Esophagus (tissue), 2 donors: ENCODE results near the gene ZNF473. TPM values are rescaled to one million over a fixed set of nuclear protein-coding genes. Genes with fewer than 3 reads are reported as not detected.
"Not testable (repeated sequence)": the region's sequence is repeated elsewhere in the genome, so short reads cannot be mapped to it uniquely, and the experiment has no call there.

Source experiments
- H3K27ac ChIP-seq, 2 donors: one replicate each; pipeline ENCODE4 v1.5.1; 2013; ENCODE audit warnings: low read depth in 2 of 2, mild to moderate bottlenecking in 2 of 2, inconsistent platforms in 1 of 2, low read length in 1 of 2, moderate library complexity in 1 of 2
- H3K27me3 ChIP-seq, 2 donors: one replicate each; pipeline ENCODE4 v1.6.1; 2013; ENCODE audit warnings: low read length in 2 of 2, control low read depth in 1 of 2, mild to moderate bottlenecking in 1 of 2; ENCODE audit not compliant: insufficient read depth in 2 of 2, control insufficient read depth in 1 of 2
- H3K36me3 ChIP-seq, 2 donors: one replicate each; pipeline ENCODE4 v1.6.1; 2013; ENCODE audit warnings: low read length in 1 of 2; ENCODE audit not compliant: control insufficient read depth in 2 of 2, insufficient read depth in 2 of 2
- H3K4me1 ChIP-seq, 2 donors: one replicate each; pipeline ENCODE4 v1.6.1; 2013; ENCODE audit warnings: low read length in 1 of 2; ENCODE audit not compliant: control insufficient read depth in 2 of 2, insufficient read depth in 2 of 2
- H3K4me3 ChIP-seq, 2 donors: one replicate each; pipeline ENCODE4 v1.5.1; 2013; ENCODE audit warnings: low read length in 2 of 2, mild to moderate bottlenecking in 2 of 2, low read depth in 1 of 2, moderate library complexity in 1 of 2
- H3K9me3 ChIP-seq, 2 donors: one replicate each; pipeline ENCODE4 v1.6.1; 2013; ENCODE audit warnings: mild to moderate bottlenecking in 2 of 2, low read depth in 1 of 2, low read length in 1 of 2, moderate library complexity in 1 of 2; ENCODE audit not compliant: control insufficient read depth in 2 of 2, insufficient read depth in 1 of 2
- WGBS, 2 donors: extraction: QIAGEN DNeasy Blood & Tissue Kit; methylation state at CpG; one replicate each; pipeline ENCODE4 v1.1.7; 2013; 5-methylcytosine and 5-hydroxymethylcytosine counted together
- polyA plus RNA-seq, 2 donors: library from polyadenylated mRNA; stranded (reverse); fragments of 200-250 nt; gene quantifications; one replicate each; pipeline ENCODE4 v1.2.3, GENCODE V29; 2013
- donor health status: healthy with polysubstance abuse.
- donor health status: Bipolar disorder and iron deficiency.

The ZNF473 gene
- polyA plus RNA-seq, 2 donors = 1.8 to 1.9 TPM

GRCh38 chr19:50079014-50079413 is 53.2 kb downstream of the ZNF473 start:
- WGBS, 2 donors = 88 to 90% methylated on average over 4 of the region's 5 CpGs
- not testable (repeated sequence) for H3K4me3 ChIP-seq, H3K27ac ChIP-seq, H3K9me3 ChIP-seq, H3K4me1 ChIP-seq, H3K27me3 ChIP-seq, H3K36me3 ChIP-seq

GRCh38 chr19:50084440-50084839 is 58.6 kb downstream of the ZNF473 start:
- not testable (repeated sequence) for H3K27me3 ChIP-seq, H3K4me3 ChIP-seq, H3K27ac ChIP-seq, H3K9me3 ChIP-seq, H3K4me1 ChIP-seq, H3K36me3 ChIP-seq
- 77 to 85% methylated on average over 2 of the region's 2 CpGs for WGBS, 2 donors

- not testable (repeated sequence) for H3K27me3 ChIP-seq, H3K9me3 ChIP-seq, H3K4me3 ChIP-seq, H3K27ac ChIP-seq, H3K36me3 ChIP-seq, H3K4me1 ChIP-seq
- 88 to 94% methylated on average over 4 of the region's 4 CpGs for WGBS, 2 donors
Observed at GRCh38 chr19:50087153-50087552, 61.3 kb downstream of the ZNF473 start.

GRCh38 chr19:50090706-50091105 is 64.9 kb downstream of the ZNF473 start:
- H3K4me3 ChIP-seq, H3K4me1 ChIP-seq, H3K9me3 ChIP-seq, H3K27ac ChIP-seq, H3K27me3 ChIP-seq, H3K36me3 ChIP-seq: not testable (repeated sequence)
- 46 to 50% methylated on average over 10 of the region's 10 CpGs for WGBS, 2 donors

- not testable (repeated sequence) for H3K9me3 ChIP-seq, H3K36me3 ChIP-seq, H3K4me3 ChIP-seq, H3K27me3 ChIP-seq, H3K4me1 ChIP-seq, H3K27ac ChIP-seq
- WGBS, 2 donors = 78 to 87% methylated on average over 3 of the region's 9 CpGs
Observed at GRCh38 chr19:50091786-50092185, 66.0 kb downstream of the ZNF473 start.

DNA sequence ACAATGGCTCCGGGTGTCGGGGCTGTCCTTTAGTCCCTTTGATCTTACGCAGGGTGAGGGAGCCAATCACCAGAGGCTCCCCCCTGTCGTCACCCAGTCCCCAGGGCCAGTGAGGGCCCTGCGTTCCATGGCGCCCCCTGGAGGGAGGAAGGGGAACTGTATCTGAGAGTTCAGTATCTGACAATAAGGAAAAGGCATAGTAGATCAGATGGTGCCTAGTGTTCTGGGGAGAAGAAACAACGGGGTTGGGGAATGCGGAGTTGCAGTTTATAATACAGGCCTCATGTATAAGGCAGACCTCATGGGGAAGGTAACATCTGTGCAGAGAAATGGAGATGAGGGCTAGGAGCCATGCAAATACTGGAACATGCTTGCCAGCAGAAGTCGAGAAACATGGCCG is 66.8 kb downstream of the ZNF473 start:
- not testable (repeated sequence) for H3K36me3 ChIP-seq, H3K4me1 ChIP-seq, H3K9me3 ChIP-seq, H3K27me3 ChIP-seq, H3K4me3 ChIP-seq, H3K27ac ChIP-seq
- no CpG with 5 or more reads among the region's 10 CpGs for WGBS, 2 donors

- not testable (repeated sequence) for H3K4me3 ChIP-seq, H3K9me3 ChIP-seq, H3K27me3 ChIP-seq, H3K36me3 ChIP-seq, H3K4me1 ChIP-seq, H3K27ac ChIP-seq
- no CpG with 5 or more reads among the region's 13 CpGs for WGBS, 2 donors
Observed at GRCh38 chr19:50097884-50098283, 72.1 kb downstream of the ZNF473 start.

DNA sequence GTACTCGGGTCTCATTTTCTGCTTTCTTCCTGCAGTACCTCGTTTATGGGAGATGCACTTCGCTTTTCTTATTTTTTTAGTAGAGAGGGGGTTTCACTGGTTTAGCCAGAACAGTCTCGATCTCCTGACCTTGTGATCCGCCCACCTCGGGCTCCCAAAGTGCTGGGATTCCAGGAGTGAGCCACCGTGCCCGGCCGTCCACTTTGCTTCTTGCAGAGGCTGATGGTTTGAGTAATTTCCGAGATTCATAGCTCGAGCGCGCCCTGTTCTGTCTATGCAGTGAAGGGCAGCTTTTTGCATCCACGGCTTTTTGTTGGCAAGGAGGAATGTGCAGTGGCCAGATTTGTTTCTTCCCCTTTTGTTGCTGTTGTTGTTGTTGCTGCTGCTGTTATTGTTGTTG is 73.1 kb downstream of the ZNF473 start:
- not testable (repeated sequence) for H3K27ac ChIP-seq, H3K9me3 ChIP-seq, H3K36me3 ChIP-seq, H3K4me1 ChIP-seq, H3K4me3 ChIP-seq, H3K27me3 ChIP-seq
- 76 to 79% methylated on average over 11 of the region's 14 CpGs for WGBS, 2 donors

DNA sequence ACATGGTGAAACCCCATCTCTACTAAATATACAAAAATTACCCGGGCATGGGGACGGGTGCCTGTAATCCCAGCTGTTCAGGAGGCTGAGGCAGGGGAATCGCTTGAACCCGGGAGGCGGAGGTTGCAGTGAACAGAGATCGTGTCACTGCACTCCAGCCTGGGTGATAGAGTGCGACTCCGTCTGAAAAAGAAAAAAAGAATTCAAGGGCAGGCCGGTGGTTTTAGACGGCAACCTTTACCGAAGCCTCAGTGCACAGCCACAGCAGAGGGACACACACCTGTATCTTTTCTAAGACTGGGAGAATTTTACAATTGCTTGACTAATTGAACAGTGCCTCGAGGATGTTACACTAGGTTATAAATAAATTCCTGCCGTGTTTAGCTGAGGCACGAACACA is 73.9 kb downstream of the ZNF473 start:
- not testable (repeated sequence) for H3K9me3 ChIP-seq, H3K4me1 ChIP-seq, H3K27ac ChIP-seq, H3K27me3 ChIP-seq, H3K4me3 ChIP-seq, H3K36me3 ChIP-seq
- WGBS, 2 donors = 83 to 87% methylated on average over 7 to 8 of the region's 14 CpGs

DNA sequence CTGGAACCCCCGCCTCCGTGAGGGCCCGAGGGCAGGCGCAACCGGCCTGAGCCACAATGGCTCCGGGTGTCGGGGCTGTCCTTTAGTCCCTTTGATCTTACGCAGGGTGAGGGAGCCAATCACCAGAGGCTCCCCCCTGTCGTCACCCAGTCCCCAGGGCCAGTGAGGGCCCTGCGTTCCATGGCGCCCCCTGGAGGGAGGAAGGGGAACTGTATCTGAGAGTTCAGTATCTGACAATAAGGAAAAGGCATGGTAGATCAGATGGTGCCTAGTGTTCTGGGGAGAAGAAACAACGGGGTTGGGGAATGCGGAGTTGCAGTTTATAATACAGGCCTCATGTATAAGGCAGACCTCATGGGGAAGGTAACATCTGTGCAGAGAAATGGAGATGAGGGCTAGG is 75.1 kb downstream of the ZNF473 start:
- H3K27ac ChIP-seq, H3K36me3 ChIP-seq, H3K4me1 ChIP-seq, H3K9me3 ChIP-seq, H3K4me3 ChIP-seq, H3K27me3 ChIP-seq: not testable (repeated sequence)
- no CpG with 5 or more reads among the region's 13 CpGs for WGBS, 2 donors
